Kidney (tissue), 14 donors: ENCODE results near the gene PRKD2. TPM values are rescaled to one million over a fixed set of nuclear protein-coding genes. Genes with fewer than 3 reads are reported as not detected.

Experiments
- DNase-seq, 5 donors: peaks; one replicate each; pipeline ENCODE4 v3.0.0-alpha.2; 2013 to 2020
- FAIRE-seq: peaks from 2 replicates; lab custom pipeline; 2012; peaks lifted over from hg19 to GRCh38; lab: Jason Lieb, UNC
- H3K27ac ChIP-seq, 2 donors: one replicate each; pipeline ENCODE4 v1.7.0; 2013; ENCODE audit warnings: low read depth in 2 of 2, low read length in 2 of 2, inconsistent platforms in 1 of 2
- H3K27me3 ChIP-seq: one replicate; pipeline ENCODE4 v1.7.1; 2013; ENCODE audit warnings: low read length, inconsistent platforms; ENCODE audit not compliant: control insufficient read depth, insufficient read depth
- H3K36me3 ChIP-seq, 3 donors: one replicate each; pipeline versions ENCODE4 v1.7.0 to v1.7.1; 2013; ENCODE audit warnings: low read length in 3 of 3, control low read depth in 1 of 3, inconsistent platforms in 1 of 3; ENCODE audit not compliant: insufficient read depth in 3 of 3, control insufficient read depth in 2 of 3
- H3K4me1 ChIP-seq, 3 donors: one replicate each; pipeline versions ENCODE4 v1.7.0 to v1.7.1; 2013; ENCODE audit warnings: low read length in 3 of 3, inconsistent platforms in 1 of 3, low read depth in 1 of 3; ENCODE audit not compliant: control insufficient read depth in 2 of 3, insufficient read depth in 2 of 3
- H3K4me3 ChIP-seq, 3 donors: one replicate each; pipeline versions ENCODE4 v1.7.0 to v1.8.1; 2013; ENCODE audit warnings: low read length in 3 of 3, control low read depth in 1 of 3, inconsistent platforms in 1 of 3
- H3K9ac ChIP-seq, 3 donors: one replicate each; pipeline versions ENCODE4 v1.7.0 to v1.7.1; 2013; ENCODE audit warnings: low read length in 3 of 3, control low read depth in 1 of 3, inconsistent platforms in 1 of 3
- H3K9me3 ChIP-seq, 3 donors: one replicate each; pipeline versions ENCODE4 v1.7.0 to v1.7.1; 2013; ENCODE audit warnings: low read length in 3 of 3, control low read depth in 1 of 3, inconsistent platforms in 1 of 3; ENCODE audit not compliant: control insufficient read depth in 2 of 3, insufficient read depth in 1 of 3
- intact Hi-C: fragments of 100-400 bp; cut with DNase I; formaldehyde crosslinking; loops from one replicate; pipeline ENCODE4 v1.11.1; 2022
- polyA plus RNA-seq: library from polyadenylated mRNA; stranded (reverse); fragments of 350-450 nt; fragmentation: Illumina TruSeq; extraction: RNeasy Lipid Tissue Mini Kit (QIAGEN cat#74804); gene quantifications from one replicate; pipeline ENCODE4 v1.2.3, GENCODE V29; 2014; ENCODE audit warnings: low read depth, low replicate concordance; ENCODE audit not compliant: insufficient read depth
- total RNA-seq: library from RNA; stranded (reverse); fragmentation: NEBNext Ultra II Directional; extraction: Animal tissue kit (Norgen Biotek cat#: 25700); gene quantifications from one replicate; pipeline ENCODE4 v1.2.1, GENCODE V29; 2021
- TF ChIP-seq, protein P1 (sequence below): IDR thresholded peaks from 3 replicates; pipeline ENCODE4 v1.5.1; 2012; ENCODE audit warnings: mild to moderate bottlenecking, moderate library complexity, borderline replicate concordance; ENCODE audit not compliant: insufficient read depth; ENCODE audit errors: extremely low read depth
- donor health status: control.
- donor health status: control.
- donor health status: control.
- donor health status: control.
- donor health status: control.
- donor health status: DM: yes; HTN: yes; CAD: no.
- donor health status: Normal renal cell carcinoma (clear cell type).

Gene PRKD2
- total and polyA plus RNA-seq, 2 donors from 2014 or later: 26.7 to 69.8 TPM

DNA sequence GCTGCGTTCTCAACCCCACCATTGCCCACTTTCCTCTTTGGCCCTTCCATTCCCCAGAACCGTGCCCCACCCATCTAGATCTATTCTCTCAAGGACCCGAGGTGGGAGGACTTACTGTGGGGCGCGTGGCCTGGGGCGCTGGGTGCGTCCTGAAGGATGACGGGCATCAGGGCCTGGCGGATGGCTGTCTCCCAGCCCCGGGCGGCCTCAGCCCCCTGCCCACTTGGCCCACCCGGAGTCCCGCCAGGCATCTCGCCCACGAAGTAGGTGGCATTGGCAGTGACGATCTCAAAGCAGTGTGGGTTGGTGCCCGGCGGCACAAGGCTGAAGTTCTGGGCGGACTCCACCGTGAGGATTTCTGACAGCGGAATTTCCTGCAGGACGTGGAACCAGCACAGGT is 23.2 kb downstream of the PRKD2 start:
- H3K9me3 ChIP-seq: no peaks in the 10 kb centered on the region
- H3K9ac ChIP-seq: no peak overlapping the region
- peaks cover 0 to 2% (median 0%) of the 10 kb centered on the region in 3 donors for H3K4me1 ChIP-seq
- H3K36me3 ChIP-seq: peaks cover 15 to 52% (median 44%) of the 10 kb centered on the region in 3 donors
- TF ChIP-seq, protein P1, sequence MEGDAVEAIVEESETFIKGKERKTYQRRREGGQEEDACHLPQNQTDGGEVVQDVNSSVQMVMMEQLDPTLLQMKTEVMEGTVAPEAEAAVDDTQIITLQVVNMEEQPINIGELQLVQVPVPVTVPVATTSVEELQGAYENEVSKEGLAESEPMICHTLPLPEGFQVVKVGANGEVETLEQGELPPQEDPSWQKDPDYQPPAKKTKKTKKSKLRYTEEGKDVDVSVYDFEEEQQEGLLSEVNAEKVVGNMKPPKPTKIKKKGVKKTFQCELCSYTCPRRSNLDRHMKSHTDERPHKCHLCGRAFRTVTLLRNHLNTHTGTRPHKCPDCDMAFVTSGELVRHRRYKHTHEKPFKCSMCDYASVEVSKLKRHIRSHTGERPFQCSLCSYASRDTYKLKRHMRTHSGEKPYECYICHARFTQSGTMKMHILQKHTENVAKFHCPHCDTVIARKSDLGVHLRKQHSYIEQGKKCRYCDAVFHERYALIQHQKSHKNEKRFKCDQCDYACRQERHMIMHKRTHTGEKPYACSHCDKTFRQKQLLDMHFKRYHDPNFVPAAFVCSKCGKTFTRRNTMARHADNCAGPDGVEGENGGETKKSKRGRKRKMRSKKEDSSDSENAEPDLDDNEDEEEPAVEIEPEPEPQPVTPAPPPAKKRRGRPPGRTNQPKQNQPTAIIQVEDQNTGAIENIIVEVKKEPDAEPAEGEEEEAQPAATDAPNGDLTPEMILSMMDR: no peak
- no peak overlapping the region for H3K27ac ChIP-seq
- H3K27me3 ChIP-seq: no peaks in the 10 kb centered on the region
- intact Hi-C loops: no loop called here
- no peak for FAIRE-seq
- no peak overlapping the region for H3K4me3 ChIP-seq
- DNase-seq: no peak

DNA sequence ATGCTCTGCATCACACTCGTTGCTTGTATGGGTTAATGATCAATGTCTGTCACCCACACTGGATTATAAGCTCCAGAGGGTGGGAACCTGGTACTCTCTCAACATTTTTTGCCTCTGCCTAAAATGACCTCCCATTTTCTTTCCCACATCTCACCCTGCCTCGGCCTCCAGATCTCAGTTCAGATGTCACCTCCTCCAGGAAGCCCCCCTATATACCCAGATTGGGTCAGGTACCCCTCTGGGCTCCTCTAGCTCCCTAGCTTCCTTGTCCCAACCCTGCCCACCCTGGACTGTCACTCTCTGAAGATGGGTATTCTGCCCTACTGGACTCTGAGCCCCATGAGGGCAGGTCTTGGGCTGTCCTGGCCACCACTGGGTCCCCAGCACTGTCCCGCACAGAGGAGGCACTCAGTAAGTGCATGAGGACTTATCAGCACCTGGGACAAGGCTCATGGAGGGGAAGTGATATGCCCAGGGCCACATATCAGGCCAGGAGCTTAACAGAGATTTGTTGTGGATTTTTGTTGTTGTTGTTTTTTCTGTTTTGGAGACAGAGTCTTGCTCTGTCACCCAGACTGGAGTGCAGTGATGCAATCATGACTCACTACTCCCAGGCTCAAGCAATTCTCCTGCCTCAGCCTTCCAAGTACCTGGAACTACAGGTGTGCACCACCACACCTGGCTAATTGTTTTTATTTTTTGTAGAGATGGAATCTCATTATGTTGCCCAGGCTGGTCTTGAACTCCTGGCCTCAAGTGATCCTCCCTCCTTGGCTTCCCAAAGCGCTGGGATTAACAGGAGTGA is 23.8 kb downstream of the PRKD2 start:
- Histone ChIP-seq H3K27me3 (no peaks in the 10 kb centered on the region), H3K27ac (no peak overlapping the region), H3K4me3 (no peak overlapping the region), H3K36me3 (peaks cover 15 to 46% (median 41%) of the 10 kb centered on the region in 3 donors), H3K9ac (no peak overlapping the region), H3K4me1 (peaks cover 0 to 2% (median 0%) of the 10 kb centered on the region in 3 donors), H3K9me3 (no peaks in the 10 kb centered on the region)
- TF ChIP-seq, protein P1: no peak
- intact Hi-C loops: no loop called here
- no peak for DNase-seq
- no peak for FAIRE-seq

DNA sequence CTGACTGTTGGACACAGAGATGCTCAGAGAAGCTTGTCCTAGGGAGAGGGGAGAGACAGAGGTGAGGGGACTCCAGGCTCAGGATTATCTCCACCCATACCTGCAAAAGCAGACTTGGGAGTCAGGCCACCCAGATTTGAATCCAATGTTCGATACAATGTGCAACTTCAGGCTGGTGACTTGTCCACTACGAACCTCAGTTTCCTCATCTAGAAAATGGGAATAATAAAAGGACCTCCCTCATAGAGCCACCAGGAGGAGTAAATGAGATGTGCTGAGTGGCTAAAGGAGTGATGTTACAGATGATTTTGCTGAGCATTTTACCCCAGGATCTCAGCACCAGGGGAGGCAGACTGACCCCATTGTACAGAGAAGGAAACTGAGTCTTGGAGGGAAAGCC is 25.0 kb downstream of the PRKD2 start:
- TF ChIP-seq, protein P1: no peak
- DNase-seq: no peak
- intact Hi-C loops: no loop called here
- no peaks in the 10 kb centered on the region for H3K4me1 ChIP-seq
- H3K27me3 ChIP-seq: no peaks in the 10 kb centered on the region
- H3K4me3 ChIP-seq: no peak overlapping the region
- no peak overlapping the region for H3K27ac ChIP-seq
- peaks cover 19 to 46% (median 46%) of the 10 kb centered on the region in 3 donors for H3K36me3 ChIP-seq
- FAIRE-seq: no peak
- no peak overlapping the region for H3K9ac ChIP-seq
- no peaks in the 10 kb centered on the region for H3K9me3 ChIP-seq
